IPS-15b (cell line): ENCODE results near the gene CACNB3.
"Not testable (repeated sequence)": the region's sequence is repeated elsewhere in the genome, so short reads cannot be mapped to it uniquely, and the experiment has no call there.

Source experiments
- H3K27me3 ChIP-seq: one replicate; pipeline ENCODE4 v1.6.1; 2013; ENCODE audit warnings: low read length; ENCODE audit not compliant: control insufficient read depth, insufficient read depth
- H3K36me3 ChIP-seq: one replicate; pipeline ENCODE4 v1.6.1; 2013; ENCODE audit warnings: low read length; ENCODE audit not compliant: control insufficient read depth, insufficient read depth
- H3K4me1 ChIP-seq: one replicate; pipeline ENCODE4 v1.6.1; 2013; ENCODE audit warnings: mild to moderate bottlenecking, low read length; ENCODE audit not compliant: control insufficient read depth, insufficient read depth
- H3K4me3 ChIP-seq: one replicate; pipeline ENCODE4 v1.5.1; 2013; ENCODE audit warnings: low read depth, low read length
- H3K9ac ChIP-seq: one replicate; pipeline ENCODE4 v1.6.1; 2013; ENCODE audit warnings: low read depth, mild to moderate bottlenecking, low read length
- H3K9me3 ChIP-seq: one replicate; pipeline ENCODE4 v1.6.1; 2013; ENCODE audit warnings: mild to moderate bottlenecking, low read length; ENCODE audit not compliant: control insufficient read depth, insufficient read depth

CACNB3 gene

GRCh38 chr12:48852734-48853688 is 34.7 kb downstream of the CACNB3 start:
- peak overlapping the region; percentile 94 for H3K4me3 ChIP-seq
- H3K9me3 ChIP-seq: no peaks in the 10 kb centered on the region
- peaks cover 7% of the 10 kb centered on the region for H3K4me1 ChIP-seq
- no peak overlapping the region for H3K9ac ChIP-seq
- peaks cover 8% of the 10 kb centered on the region for H3K36me3 ChIP-seq
- no peaks in the 10 kb centered on the region for H3K27me3 ChIP-seq

DNA sequence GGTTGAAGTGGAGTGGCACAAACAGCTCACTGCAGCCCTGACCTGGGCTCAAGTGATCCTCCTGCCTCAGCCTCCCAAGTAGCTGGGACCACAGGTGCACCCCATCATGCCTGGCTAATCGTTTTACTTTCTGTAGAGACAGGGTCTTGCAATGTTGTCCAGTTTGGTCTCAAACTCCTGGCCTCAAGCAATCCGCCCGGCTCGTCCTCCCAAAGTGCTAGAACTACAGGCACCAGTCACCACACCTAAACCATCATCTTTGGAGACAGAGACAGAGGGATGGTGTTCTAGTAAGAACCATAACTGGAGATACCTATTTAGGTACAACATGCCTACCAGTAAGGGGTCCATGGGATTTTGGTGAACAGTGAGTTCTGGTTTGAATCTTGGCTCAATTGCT is 36.2 kb downstream of the CACNB3 start:
- peaks cover 7% of the 10 kb centered on the region for H3K4me1 ChIP-seq
- H3K4me3 ChIP-seq: no peak overlapping the region
- H3K9ac ChIP-seq: no peak overlapping the region
- no peaks in the 10 kb centered on the region for H3K27me3 ChIP-seq
- peaks cover 11% of the 10 kb centered on the region for H3K36me3 ChIP-seq
- H3K9me3 ChIP-seq: no peaks in the 10 kb centered on the region

DNA sequence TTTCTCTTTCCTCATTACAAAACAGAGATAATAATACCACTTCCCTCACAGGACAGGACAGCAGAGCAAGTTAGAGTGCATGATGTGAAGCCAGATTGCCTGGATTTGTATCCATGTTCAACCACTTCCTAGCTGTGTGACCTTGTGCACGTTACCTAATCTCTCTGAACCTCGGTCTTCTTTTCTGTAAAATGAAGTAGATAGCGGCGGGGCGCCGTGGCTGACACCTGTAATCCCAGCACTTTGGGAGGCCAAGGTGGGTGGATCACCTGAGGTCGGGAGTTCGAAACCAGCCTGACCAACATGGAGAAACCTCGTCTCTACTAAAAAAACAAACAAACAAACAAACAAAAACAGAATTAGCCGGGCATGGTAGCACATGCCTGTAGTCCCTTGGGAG is 36.6 kb downstream of the CACNB3 start:
- H3K9ac ChIP-seq, H3K4me1 ChIP-seq, H3K9me3 ChIP-seq, H3K4me3 ChIP-seq, H3K27me3 ChIP-seq: not testable (repeated sequence)
- H3K36me3 ChIP-seq: peaks cover 13% of the 10 kb centered on the region

DNA sequence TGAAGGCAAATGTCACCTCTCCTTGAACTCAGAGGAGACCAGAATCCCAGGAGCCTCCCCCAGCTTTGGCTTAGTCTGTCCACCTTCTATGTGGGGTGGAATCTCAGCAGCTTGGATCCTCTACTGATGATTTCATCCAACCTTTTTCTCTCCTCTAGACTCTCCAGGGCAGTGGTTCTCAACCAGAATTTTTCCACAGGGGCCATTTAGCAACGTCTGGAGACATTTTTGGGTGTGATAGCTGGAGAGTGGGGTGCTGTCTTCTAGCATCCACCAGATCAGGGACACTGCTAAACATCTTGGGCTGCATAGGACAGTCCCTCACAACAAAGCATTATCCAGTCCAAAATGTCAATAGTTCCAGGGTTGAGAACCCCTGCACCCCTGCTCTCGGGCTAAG is 38.1 kb downstream of the CACNB3 start:
- H3K4me3 ChIP-seq: no peak overlapping the region
- no peaks in the 10 kb centered on the region for H3K9me3 ChIP-seq
- no peaks in the 10 kb centered on the region for H3K27me3 ChIP-seq
- H3K4me1 ChIP-seq: peaks cover 7% of the 10 kb centered on the region
- no peak overlapping the region for H3K9ac ChIP-seq
- peaks cover 27% of the 10 kb centered on the region for H3K36me3 ChIP-seq

DNA sequence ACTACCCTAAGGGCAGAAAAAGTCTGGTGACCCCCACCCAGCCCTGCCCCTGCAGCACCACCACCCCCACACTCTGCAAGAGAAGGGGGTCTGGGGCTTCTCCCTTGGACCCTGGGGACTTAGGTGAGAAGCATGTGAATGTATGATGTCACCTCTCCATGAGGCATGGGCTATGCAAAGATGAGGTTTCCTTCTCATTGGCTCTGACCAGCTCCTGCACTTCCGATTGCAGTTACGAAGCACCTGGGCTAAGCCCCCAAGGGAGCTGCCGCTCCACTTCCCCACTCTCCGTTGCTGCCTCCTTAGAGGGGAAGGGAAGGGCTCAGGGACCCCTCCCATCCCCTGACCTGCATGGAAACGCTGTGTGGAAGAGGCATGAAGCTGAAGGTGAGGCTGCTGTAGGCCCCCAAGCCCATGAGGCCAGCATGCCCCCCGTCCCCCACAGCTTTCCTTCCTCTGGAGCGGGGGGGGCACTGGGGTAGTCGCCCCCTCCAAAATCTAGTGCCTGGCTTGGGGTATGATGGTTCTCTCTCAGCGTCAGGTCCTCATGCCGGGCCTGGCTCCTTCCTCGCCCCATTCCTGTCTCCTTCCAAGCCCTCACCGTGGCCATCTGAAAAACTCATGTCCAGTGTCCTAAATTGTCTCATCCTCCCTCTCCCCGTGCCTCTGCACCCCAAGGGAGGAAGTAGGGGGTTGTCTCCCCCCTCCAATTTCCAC is 39.1 kb downstream of the CACNB3 start:
- no peaks in the 10 kb centered on the region for H3K9me3 ChIP-seq
- H3K4me3 ChIP-seq: no peak overlapping the region
- peaks cover 37% of the 10 kb centered on the region for H3K36me3 ChIP-seq
- no peaks in the 10 kb centered on the region for H3K27me3 ChIP-seq
- peaks cover 7% of the 10 kb centered on the region for H3K4me1 ChIP-seq
- no peak overlapping the region for H3K9ac ChIP-seq

DNA sequence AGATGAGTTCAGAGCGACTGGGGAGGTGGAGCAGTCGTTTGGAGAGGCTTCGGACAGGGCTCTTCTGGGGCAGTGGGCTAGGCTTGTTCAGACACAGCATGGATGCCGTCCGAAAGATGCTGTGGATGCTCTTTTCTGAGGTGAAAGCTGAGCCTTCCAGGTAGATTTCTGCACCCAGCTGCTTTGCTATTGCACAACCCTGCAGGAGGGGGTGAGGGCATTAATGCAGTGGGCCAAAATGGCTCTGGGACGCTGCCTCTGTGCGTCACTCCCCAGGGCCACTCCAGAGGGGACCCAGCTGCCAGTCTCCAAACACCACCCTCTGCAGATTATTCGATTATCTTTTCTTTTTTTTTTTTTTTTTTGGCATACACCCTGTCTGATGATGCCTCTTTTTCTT is 39.7 kb downstream of the CACNB3 start:
- no peak overlapping the region for H3K9ac ChIP-seq
- H3K27me3 ChIP-seq: no peaks in the 10 kb centered on the region
- H3K36me3 ChIP-seq: peaks cover 37% of the 10 kb centered on the region

DNA sequence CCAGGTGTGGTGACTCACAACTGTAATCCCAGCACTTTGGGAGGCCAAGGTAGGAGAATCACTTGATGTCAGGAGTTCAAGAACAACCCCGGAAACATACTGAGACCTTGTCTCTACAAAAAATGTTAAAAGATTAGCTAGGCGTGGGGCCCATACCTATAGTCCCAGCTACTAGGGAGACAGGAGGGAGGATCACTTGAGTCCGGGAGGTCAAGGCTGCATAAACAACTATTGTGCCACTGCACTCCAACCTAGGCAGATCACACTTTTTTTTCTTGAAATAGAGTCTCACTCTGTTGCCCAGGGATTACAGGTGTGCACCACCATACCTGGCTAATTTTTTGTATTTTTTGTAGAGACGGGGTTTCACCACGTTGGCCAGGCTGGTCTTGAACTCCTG is 41.3 kb downstream of the CACNB3 start:
- peaks cover 37% of the 10 kb centered on the region for H3K36me3 ChIP-seq
- H3K9ac ChIP-seq: no peak overlapping the region
- H3K4me1 ChIP-seq: peaks cover 9% of the 10 kb centered on the region
- H3K9me3 ChIP-seq: no peaks in the 10 kb centered on the region
- no peak overlapping the region for H3K4me3 ChIP-seq
- H3K27me3 ChIP-seq: no peaks in the 10 kb centered on the region

More for the DNA sequence above, 39.7 kb downstream of the CACNB3 start:
- Histone ChIP-seq H3K9me3 (no peaks in the 10 kb centered on the region), H3K4me1 (peaks cover 3% of the 10 kb centered on the region), H3K4me3 (no peak overlapping the region)

- H3K4me3 ChIP-seq, H3K27me3 ChIP-seq, H3K9ac ChIP-seq, H3K4me1 ChIP-seq, H3K9me3 ChIP-seq: not testable (repeated sequence)
- peaks cover 37% of the 10 kb centered on the region for H3K36me3 ChIP-seq
Observed at GRCh38 chr12:48860236-48860635, 41.9 kb downstream of the CACNB3 start.

- Histone ChIP-seq H3K9me3 (no peaks in the 10 kb centered on the region), H3K4me3 (no peak overlapping the region), H3K27me3 (no peaks in the 10 kb centered on the region), H3K9ac (no peak overlapping the region), H3K4me1 (peaks cover 10% of the 10 kb centered on the region), H3K36me3 (peaks cover 37% of the 10 kb centered on the region)
Observed at GRCh38 chr12:48861111-48861510, 42.8 kb downstream of the CACNB3 start.

GRCh38 chr12:48862760-48863159 is 44.5 kb downstream of the CACNB3 start:
- Histone ChIP-seq H3K4me1 (peaks cover 12% of the 10 kb centered on the region), H3K4me3 (peak overlapping the region; percentile 20), H3K27me3 (no peaks in the 10 kb centered on the region), H3K9me3 (no peaks in the 10 kb centered on the region), H3K9ac (no peak overlapping the region), H3K36me3 (peaks cover 32% of the 10 kb centered on the region)

GRCh38 chr12:48863291-48863690 is 45.0 kb downstream of the CACNB3 start:
- Histone ChIP-seq H3K9ac (no peak overlapping the region), H3K27me3 (no peaks in the 10 kb centered on the region)

More at GRCh38 chr12:48863291-48863690, 45.0 kb downstream of the CACNB3 start:
- no peaks in the 10 kb centered on the region for H3K9me3 ChIP-seq
- H3K4me3 ChIP-seq: peak overlapping the region; percentile 20
- H3K36me3 ChIP-seq: peaks cover 27% of the 10 kb centered on the region
- H3K4me1 ChIP-seq: peaks cover 12% of the 10 kb centered on the region
